ENCODE results near the gene THSD4.

- TF ChIP-seq EZH2 (IDR thresholded peaks at IDR 0.05; ENCODE audit: borderline replicate concordance, low read length) (no peak), CTCF (IDR thresholded peaks at IDR 0.05; ENCODE audit: low read length) (no peak)
These were observed 700.0 kb downstream of the THSD4 start for GRCh38 chr15:71815301-71815700.
